OCI-LY1 (cell line): Measurements from ENCODE around the gene HOXB6.

Source experiments
- CTCF ChIP-seq: fragments of 200-600 bp; sonication (generic), shearing (Covaris generic); IDR thresholded peaks from 2 replicates; pipeline ENCODE4 v1.5.1; 2017; ENCODE audit warnings: mild to moderate bottlenecking, antibody characterized with exemption, low read length, moderate library complexity, mixed read lengths
- EZH2 ChIP-seq: fragments of 200-600 bp; sonication (generic), shearing (Covaris generic); IDR thresholded peaks from 2 replicates; pipeline ENCODE4 v1.8.0; 2017; ENCODE audit warnings: borderline replicate concordance, mixed run types, mild to moderate bottlenecking, antibody characterized with exemption, low read length, moderate library complexity, mixed read lengths

GRCh38 chr17:48617471-48618255 lies 12.9 kb upstream of the HOXB6 start:
- TF ChIP-seq CTCF (no peak), EZH2 (no peak)
